ENCODE measurements around the gene CFD.

DNA sequence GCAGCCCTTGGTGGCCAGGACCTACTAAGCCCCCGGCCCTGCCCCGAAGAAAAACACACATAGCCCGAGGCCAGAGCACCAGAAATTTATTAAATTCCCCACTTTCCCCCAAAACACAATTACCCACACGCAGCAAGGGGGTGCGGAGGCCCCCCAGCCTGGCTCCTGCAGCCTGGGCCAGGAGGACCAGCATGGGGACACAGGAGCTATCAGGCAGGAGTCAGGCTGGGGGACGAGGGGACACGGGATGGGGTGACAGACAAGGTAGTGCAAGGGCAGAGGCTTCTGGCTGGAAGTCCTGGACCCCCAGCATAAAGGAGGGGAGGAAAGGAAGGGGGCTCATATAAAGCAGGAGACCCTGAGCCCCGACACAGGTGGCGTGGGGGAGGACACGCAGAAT lies 37.0 kb downstream of the CFD start:
- TF ChIP-seq, protein P1, sequence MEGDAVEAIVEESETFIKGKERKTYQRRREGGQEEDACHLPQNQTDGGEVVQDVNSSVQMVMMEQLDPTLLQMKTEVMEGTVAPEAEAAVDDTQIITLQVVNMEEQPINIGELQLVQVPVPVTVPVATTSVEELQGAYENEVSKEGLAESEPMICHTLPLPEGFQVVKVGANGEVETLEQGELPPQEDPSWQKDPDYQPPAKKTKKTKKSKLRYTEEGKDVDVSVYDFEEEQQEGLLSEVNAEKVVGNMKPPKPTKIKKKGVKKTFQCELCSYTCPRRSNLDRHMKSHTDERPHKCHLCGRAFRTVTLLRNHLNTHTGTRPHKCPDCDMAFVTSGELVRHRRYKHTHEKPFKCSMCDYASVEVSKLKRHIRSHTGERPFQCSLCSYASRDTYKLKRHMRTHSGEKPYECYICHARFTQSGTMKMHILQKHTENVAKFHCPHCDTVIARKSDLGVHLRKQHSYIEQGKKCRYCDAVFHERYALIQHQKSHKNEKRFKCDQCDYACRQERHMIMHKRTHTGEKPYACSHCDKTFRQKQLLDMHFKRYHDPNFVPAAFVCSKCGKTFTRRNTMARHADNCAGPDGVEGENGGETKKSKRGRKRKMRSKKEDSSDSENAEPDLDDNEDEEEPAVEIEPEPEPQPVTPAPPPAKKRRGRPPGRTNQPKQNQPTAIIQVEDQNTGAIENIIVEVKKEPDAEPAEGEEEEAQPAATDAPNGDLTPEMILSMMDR (IDR thresholded peaks at IDR 0.05), result no peak
- no peak for TF ChIP-seq POLR2A (IDR thresholded peaks at IDR 0.05)
